ENCODE measurements around the gene MOB3B.

Gene MOB3B

GRCh38 chr9:27528886-27529315, 713 bp downstream of the MOB3B start (continued):
- TF ChIP-seq ZNF175 (tag by site-specific recombination; IDR thresholded peaks at IDR 0.05) (no peak), ZNF837 (tag by site-specific recombination; IDR thresholded peaks at IDR 0.05) (no peak), ZNF514 (tag by site-specific recombination; IDR thresholded peaks at IDR 0.05) (no peak), ZNF416 (tag by site-specific recombination; IDR thresholded peaks at IDR 0.05) (no peak), ZNF670 (tag by site-specific recombination; IDR thresholded peaks at IDR 0.05; ENCODE audit: low read depth) (no peak), ZNF658 (tag by site-specific recombination; IDR thresholded peaks at IDR 0.05) (no peak), ZNF292 (tag by site-specific recombination; IDR thresholded peaks at IDR 0.05; ENCODE audit: borderline replicate concordance, low read depth) (no peak), KLF9 (tag by site-specific recombination; IDR thresholded peaks at IDR 0.05; ENCODE audit: low read depth) (no peak), AEBP2 (tag by site-specific recombination; IDR thresholded peaks at IDR 0.05; ENCODE audit: borderline replicate concordance) (no peak), ZNF645 (tag by site-specific recombination; IDR thresholded peaks at IDR 0.05) (no peak), ZNF23 (tag by site-specific recombination; IDR thresholded peaks at IDR 0.05; ENCODE audit: borderline replicate concordance) (no peak), ZNF26 (tag by site-specific recombination; IDR thresholded peaks at IDR 0.05) (no peak), ZFHX2 (tag by site-specific recombination; conservative IDR thresholded peaks at IDR 0.05) (0 out of 2 replicates have a peak, but pooled peaks have one; percentile 27), ZSCAN4 (tag by site-specific recombination; IDR thresholded peaks at IDR 0.05) (no peak), ZBTB20 (tag by site-specific recombination; IDR thresholded peaks at IDR 0.05) (no peak), ZNF747 (tag by site-specific recombination; IDR thresholded peaks at IDR 0.05) (no peak), ZNF169 (tag by site-specific recombination; IDR thresholded peaks at IDR 0.05) (no peak), ZNF785 (tag by site-specific recombination; IDR thresholded peaks at IDR 0.05) (no peak), TSHZ1 (tag by site-specific recombination; IDR thresholded peaks at IDR 0.05; ENCODE audit: borderline replicate concordance) (no peak), ZNF138 (tag by site-specific recombination; IDR thresholded peaks at IDR 0.05; ENCODE audit: borderline replicate concordance) (no peak), BCL11B (tag by site-specific recombination; IDR thresholded peaks at IDR 0.05; ENCODE audit: low read depth) (no peak), SP3 (tag by site-specific recombination; IDR thresholded peaks at IDR 0.05) (no peak), ZBTB49 (tag by site-specific recombination; IDR thresholded peaks at IDR 0.05; ENCODE audit: low read depth) (no peak), ZNF433 (tag by site-specific recombination; IDR thresholded peaks at IDR 0.05; ENCODE audit: low read depth) (no peak), ZNF157 (tag by site-specific recombination; IDR thresholded peaks at IDR 0.05) (no peak), TCF7L2 (IDR thresholded peaks at IDR 0.05; ENCODE audit: borderline replicate concordance, low read depth, low read length) (no peak), ZNF280D (tag by site-specific recombination; IDR thresholded peaks at IDR 0.05) (no peak)

All from HEK293 (cell line).